Measurements from ENCODE around the gene PROK2. TPM values are rescaled to one million over a fixed set of nuclear protein-coding genes. Genes with fewer than 3 reads are reported as not detected.

PROK2 gene
- total RNA-seq, 2 donors from 2014 or later = not detected

- H3K4me3 ChIP-seq = no peak overlapping the region
- DNase-seq (no peak), ATAC-seq (no peak)
- 76% methylated on average over 6 of the region's 6 CpGs for WGBS, 2 donors
- H3K27me3 ChIP-seq = no peaks in the 10 kb centered on the region
- intact Hi-C loops (cut with DNase I) = no loop called here
- TF ChIP-seq POLR2A (IDR thresholded peaks at IDR 0.05) (no peak), CTCF (IDR thresholded peaks at IDR 0.05) (no peak)
- H3K27ac ChIP-seq = no peak overlapping the region
- H3K36me3 ChIP-seq (replicated peaks in 1 of 2; ENCODE audit: insufficient read depth in 1 of 2, low read depth in 2 of 2) = no peaks in the 10 kb centered on the region
- H3K4me1 ChIP-seq = no peaks in the 10 kb centered on the region
- no peaks in the 10 kb centered on the region for H3K9me3 ChIP-seq
These were observed 32.3 kb upstream of the PROK2 start for GRCh38 chr3:71817262-71817661.

GRCh38 chr3:71816767-71817156 lies 31.8 kb upstream of the PROK2 start:
- intact Hi-C loops (cut with DNase I) = no loop called here
- 84 to 90% methylated on average over 4 of the region's 4 CpGs for WGBS, 2 donors
- TF ChIP-seq CTCF (IDR thresholded peaks at IDR 0.05) (no peak), POLR2A (IDR thresholded peaks at IDR 0.05) (no peak)
- no peak overlapping the region for H3K27ac ChIP-seq
- no peaks in the 10 kb centered on the region for H3K36me3 ChIP-seq (replicated peaks in 1 of 2; ENCODE audit: insufficient read depth in 1 of 2, low read depth in 2 of 2)
- H3K27me3 ChIP-seq = no peaks in the 10 kb centered on the region
- DNase-seq (no peak), ATAC-seq (no peak)
- H3K4me1 ChIP-seq = no peaks in the 10 kb centered on the region
- no peaks in the 10 kb centered on the region for H3K9me3 ChIP-seq
- H3K4me3 ChIP-seq = no peak overlapping the region

DNA sequence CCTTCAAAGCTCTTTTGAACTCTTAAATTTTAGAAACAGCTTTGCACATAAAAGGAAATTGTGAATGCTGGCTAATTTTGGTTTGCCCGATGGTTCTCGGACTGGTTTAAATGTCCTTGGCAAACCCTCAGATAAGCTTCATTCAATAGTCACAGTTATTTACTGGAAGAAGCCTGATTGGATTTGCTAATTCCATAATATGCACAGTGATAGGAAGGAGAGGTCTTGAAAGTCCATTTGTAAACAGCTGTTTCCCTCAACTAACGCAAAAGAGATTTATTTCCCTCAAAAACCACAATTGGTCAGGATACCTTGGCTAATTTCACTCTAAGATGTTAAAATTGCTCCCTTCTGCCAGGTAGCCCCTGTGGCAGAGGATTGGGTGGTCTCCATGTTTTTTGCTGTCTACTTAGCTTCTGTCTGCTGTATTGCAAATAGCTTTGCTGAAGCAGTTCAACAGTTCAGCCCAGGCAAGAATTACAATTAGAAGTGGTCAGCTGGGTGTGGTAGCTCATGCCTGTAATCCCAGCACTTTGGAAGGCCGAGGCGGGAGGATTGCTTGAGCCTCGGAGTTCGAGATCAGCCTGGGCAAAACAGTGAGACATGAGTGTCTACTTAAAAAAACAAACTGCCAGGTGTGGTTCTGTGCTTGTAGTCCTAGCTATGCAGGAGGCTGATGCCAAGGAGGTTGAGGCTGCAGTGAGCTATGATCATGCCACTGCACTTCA lies 30.6 kb upstream of the PROK2 start:
- WGBS, 2 donors = 71 to 76% methylated on average over 7 of the region's 7 CpGs
- DNase-seq (no peak), ATAC-seq (no peak)
- Histone ChIP-seq H3K36me3 (replicated peaks in 1 of 2; ENCODE audit: insufficient read depth in 1 of 2, low read depth in 2 of 2) (no peaks in the 10 kb centered on the region), H3K4me1 (no peaks in the 10 kb centered on the region), H3K27ac (no peak overlapping the region), H3K4me3 (no peak overlapping the region), H3K9me3 (no peaks in the 10 kb centered on the region), H3K27me3 (no peaks in the 10 kb centered on the region)
- TF ChIP-seq CTCF (IDR thresholded peaks at IDR 0.05) = no peak
- no peak for TF ChIP-seq POLR2A (IDR thresholded peaks at IDR 0.05)
- intact Hi-C loops (cut with DNase I) = no loop called here

DNA sequence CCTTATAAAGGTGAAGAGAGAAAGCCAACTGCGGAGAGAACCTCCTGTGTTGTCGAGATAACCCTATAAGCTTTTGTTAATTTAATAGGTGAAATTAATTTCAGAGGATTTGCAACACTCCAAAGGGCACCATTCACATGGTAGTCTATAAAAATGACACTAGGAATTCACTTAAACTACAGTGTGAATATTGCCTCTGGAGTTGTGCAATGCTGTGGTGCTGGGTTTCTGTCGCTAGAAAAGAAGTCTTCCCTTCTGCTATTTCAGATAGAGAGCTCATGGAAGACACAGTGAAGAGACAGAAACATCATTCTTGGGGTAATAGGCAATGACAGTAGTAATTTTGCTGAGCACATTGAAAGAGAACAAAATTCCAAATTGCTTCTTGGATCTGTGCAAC lies 28.8 kb upstream of the PROK2 start:
- 72 to 88% methylated on average over 3 of the region's 3 CpGs for WGBS, 2 donors

More for the DNA sequence above, 28.8 kb upstream of the PROK2 start:
- H3K36me3 ChIP-seq (replicated peaks in 1 of 2; ENCODE audit: insufficient read depth in 1 of 2, low read depth in 2 of 2) = no peaks in the 10 kb centered on the region
- intact Hi-C loops (cut with DNase I) = no loop called here
- no peak for ATAC-seq
- no peak overlapping the region for H3K4me3 ChIP-seq
- no peaks in the 10 kb centered on the region for H3K4me1 ChIP-seq
- no peaks in the 10 kb centered on the region for H3K27me3 ChIP-seq
- H3K9me3 ChIP-seq = no peaks in the 10 kb centered on the region
- H3K27ac ChIP-seq = no peak overlapping the region
- DNase-seq = no peak
- TF ChIP-seq CTCF (IDR thresholded peaks at IDR 0.05) = no peak
- no peak for TF ChIP-seq POLR2A (IDR thresholded peaks at IDR 0.05)

Measured in body of pancreas (tissue), 4 donors.